SIG-M5 treated with dmso at 0.1 percent for 504 hours (cell line): ENCODE results near the gene GLRA3.
"Not testable (repeated sequence)": the region's sequence is repeated elsewhere in the genome, so short reads cannot be mapped to it uniquely, and the experiment has no call there.

Experiments
- DNase-seq: peaks from one replicate; lab custom pipeline; 2025; ENCODE audit not compliant: unreplicated experiment; lab: John Stamatoyannopoulos, UW

The GLRA3 gene

GRCh38 chr4:174669270-174669669 lies 159.8 kb downstream of the GLRA3 start:
- no peak for DNase-seq

DNA sequence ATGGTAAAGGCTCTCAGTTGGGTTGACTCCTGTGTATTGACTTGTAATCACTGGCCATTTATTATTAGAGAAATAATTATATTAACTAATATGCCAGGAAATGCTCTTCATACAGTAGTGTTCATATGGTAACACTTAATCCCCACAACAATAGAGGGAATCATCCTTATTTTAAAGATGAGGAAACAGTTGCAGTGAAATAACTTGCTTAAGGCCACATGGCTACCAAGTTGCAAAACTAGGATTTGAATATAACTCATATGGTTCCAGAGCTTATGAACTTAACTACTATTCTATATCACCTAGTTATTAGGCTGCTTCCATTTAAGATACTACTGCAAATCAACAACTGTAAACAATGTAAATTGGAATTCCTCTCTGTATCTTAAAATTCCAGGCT lies 163.2 kb downstream of the GLRA3 start:
- DNase-seq = no peak

- no peak for DNase-seq
Measured at GRCh38 chr4:174663216-174663615, 165.8 kb downstream of the GLRA3 start.

- DNase-seq = no peak
Measured at GRCh38 chr4:174658246-174658645, 170.8 kb downstream of the GLRA3 start.

DNA sequence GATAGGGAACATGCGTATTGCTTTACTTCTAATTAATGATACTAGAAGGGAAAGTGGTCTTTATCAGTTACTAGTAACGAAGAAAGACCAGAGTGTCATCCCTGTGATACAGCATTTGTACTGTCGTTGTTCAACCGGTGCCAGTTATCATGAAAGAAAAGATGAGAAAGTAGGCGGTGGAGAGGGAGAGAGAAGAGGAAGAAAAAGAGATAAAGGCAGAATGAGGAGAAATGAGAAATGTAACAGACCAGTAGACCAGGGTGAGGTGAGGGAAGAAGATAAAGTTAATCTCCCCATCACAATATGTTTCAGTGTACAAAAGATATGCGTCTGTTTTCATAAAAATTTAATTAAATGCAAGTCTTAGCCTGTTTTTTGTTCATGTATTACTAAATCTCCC lies 171.6 kb downstream of the GLRA3 start:
- DNase-seq = no peak

GRCh38 chr4:174654634-174655033 lies 174.4 kb downstream of the GLRA3 start:
- DNase-seq = no peak

- DNase-seq = no peak
Measured at GRCh38 chr4:174650711-174651355, 178.2 kb downstream of the GLRA3 start.

DNA sequence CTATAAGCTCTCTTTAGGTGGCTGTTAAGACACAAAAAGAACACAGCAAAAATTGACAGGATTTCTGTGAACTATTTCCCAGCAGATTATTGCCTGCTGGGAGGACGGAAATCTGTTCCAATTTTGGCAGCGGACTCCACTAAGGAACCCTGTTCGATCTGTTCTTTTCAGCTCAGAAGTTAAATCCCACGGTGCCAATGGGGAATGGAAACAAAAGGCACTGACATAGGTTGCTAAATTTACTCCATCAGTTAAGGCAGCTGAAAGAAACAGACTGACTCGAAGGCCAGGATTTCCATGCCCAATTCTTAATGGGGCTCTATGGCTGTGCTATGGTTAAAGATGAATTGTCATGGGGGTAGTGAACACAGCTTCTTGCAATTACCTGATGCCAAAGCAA lies 180.2 kb downstream of the GLRA3 start:
- no peak for DNase-seq

- DNase-seq = no peak
Measured at GRCh38 chr4:174646326-174646725, 182.7 kb downstream of the GLRA3 start.

GRCh38 chr4:174640146-174640545 lies 188.9 kb downstream of the GLRA3 start:
- no peak for DNase-seq

DNA sequence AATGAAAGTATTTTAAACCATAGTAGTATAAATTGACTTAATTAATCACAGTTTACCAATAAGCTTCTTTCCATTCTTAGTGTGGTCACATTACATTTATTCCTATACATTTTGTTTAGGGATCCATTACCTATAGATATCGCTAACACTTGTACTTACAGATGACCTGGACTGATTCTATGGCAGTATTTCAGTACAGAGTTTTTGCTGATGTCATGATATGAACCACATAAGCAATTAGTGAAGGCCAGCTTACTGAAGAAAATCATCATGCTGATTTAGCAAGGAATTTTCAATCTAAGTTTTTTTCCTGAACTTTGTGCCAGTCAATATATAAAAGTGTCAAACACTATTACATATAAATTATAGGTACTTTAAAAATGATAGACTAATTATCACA lies 193.3 kb downstream of the GLRA3 start:
- DNase-seq = no peak

GRCh38 chr4:174633399-174633798 lies 195.6 kb downstream of the GLRA3 start:
- no peak for DNase-seq

DNA sequence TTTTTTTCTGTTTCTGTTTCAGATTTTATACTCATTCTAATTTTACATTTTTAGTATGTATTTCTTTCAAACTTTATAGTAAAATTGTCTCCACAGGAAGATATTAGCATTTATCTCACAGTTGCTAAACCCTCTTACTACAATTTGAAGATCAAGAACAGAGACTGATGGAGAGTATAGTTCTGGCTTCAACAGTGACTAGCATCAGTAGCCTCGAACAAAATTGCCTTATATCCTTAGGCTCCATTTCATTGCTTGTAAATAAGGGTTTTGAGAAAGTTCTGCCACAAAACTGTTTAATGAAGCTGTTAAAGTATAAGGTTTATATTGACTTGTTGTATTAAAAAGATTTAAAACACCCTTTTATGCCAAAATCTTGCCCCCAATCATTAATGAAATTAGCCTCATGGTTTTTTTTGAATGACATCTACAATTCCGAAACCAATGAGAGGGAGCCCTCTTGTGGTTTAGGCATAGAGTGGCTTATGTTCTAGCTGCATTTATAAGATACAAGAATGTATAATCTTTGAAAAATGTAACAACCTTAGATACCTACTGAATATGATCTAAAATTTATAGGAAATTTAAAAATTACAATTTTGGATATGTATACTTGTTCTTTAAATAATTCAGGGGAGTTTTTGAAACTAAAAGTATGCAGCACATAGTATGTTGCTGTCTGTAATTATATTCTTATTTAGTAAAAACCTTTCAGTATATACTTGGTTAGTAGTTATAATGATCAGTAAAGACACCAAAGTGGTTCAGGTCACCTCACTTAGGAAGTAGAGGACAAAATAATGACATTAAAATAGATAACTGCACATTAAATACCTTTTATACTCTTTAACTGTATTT lies 196.9 kb downstream of the GLRA3 start:
- DNase-seq = peak; percentile 39

DNA sequence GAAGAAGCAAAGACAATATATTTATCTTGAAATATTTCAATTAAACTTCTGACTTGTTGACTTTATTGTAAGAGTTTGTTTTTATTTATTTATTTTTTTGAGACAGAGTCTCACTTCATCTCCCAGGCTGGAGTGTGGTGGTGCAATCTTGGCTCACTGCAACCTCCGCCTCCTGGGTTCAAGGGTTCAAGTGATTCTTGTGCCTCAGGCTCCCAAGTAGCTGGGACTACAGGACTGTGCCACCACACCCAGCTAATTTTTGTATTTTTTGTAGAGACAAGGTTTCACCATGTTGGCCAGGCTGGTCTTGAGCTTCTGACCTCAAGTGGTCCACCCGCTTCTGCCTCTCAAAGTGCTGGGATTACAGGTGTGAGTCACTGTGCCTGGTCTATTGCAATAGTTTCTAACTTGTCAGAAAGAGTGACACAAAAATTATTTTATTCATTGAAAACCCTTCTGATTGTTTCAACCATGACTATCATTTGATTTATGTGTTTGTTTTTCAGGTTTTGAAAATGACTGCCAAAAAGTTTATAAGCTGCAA lies 199.1 kb downstream of the GLRA3 start:
- not testable (repeated sequence) for DNase-seq

GRCh38 chr4:174629265-174629664 lies 199.8 kb downstream of the GLRA3 start:
- no peak for DNase-seq

GRCh38 chr4:174628191-174628590 lies 200.9 kb downstream of the GLRA3 start:
- DNase-seq = no peak

- DNase-seq = no peak
Measured at GRCh38 chr4:174627473-174627872, 201.6 kb downstream of the GLRA3 start.

DNA sequence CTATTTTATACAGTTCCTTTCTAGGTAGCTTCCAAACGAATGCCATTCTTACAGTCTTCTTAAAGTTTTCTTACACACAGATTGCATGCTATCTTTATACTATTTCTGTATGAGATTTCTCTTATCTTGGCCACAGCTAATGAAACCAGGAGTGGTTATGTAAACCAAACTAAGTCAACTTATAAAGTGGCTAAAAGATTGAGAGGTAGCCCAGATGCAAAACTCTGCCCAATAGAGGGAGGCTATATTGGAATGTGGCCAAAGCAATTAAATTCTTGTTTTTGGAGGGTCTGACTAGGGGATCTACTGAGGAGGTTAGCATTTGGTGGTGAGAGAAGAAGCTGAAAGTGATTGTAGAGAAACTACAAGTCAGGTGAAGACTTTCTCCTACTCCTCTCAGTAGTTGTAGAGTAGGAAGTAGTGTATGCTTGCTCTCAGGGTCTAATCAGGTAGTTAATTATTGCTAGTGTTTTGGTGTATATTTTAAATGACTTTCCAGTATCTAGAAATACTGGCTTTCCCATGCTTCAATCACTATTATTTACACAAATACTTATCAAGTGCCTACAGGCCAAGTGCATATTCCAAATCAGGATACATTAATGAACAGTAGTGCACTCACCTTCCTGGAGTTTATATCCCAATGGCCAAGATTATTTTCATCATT lies 202.6 kb downstream of the GLRA3 start:
- no peak for DNase-seq

GRCh38 chr4:174616661-174617060 lies 212.4 kb downstream of the GLRA3 start:
- no peak for DNase-seq

- DNase-seq = peak; percentile 3
Measured at GRCh38 chr4:174613979-174614378, 215.1 kb downstream of the GLRA3 start.

DNA sequence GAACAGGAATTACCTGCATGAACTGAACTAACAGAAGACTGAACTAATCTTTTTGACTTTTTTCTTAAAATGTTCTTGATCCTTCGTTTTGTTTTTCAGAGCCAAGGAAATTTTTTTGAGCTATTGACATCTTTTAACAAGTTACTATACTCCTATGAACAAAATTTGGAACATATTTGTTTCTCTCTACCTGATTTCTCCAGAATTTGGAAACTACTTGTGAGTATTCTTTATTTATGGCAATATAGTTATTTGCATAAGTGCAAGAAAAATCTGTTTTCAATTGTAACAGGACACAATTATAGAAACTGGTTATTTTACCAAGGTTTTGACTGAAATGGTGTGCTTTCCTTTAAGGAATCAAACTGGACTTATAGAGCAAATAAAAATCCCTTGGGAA lies 217.3 kb downstream of the GLRA3 start:
- no peak for DNase-seq

GRCh38 chr4:174607792-174608191 lies 221.3 kb downstream of the GLRA3 start:
- no peak for DNase-seq
